ENCODE data around the gene CTDNEP1.

Gene CTDNEP1

GRCh38 chr17:7226721-7227710, 24.5 kb downstream of the CTDNEP1 start:
- no peak for DNase-seq (ENCODE audit: low spot score)

GRCh38 chr17:7225711-7226331, 25.7 kb downstream of the CTDNEP1 start:
- DNase-seq (ENCODE audit: low spot score) = no peak

- no peak for DNase-seq (ENCODE audit: low spot score)
These were observed 26.8 kb downstream of the CTDNEP1 start for GRCh38 chr17:7224661-7225111.

- no peak for DNase-seq (ENCODE audit: low spot score)
These were observed 27.4 kb downstream of the CTDNEP1 start for GRCh38 chr17:7224110-7224509.

- DNase-seq (ENCODE audit: low spot score) = no peak
These were observed 28.2 kb downstream of the CTDNEP1 start for GRCh38 chr17:7223375-7223774.

- no peak for DNase-seq (ENCODE audit: low spot score)
These were observed 28.6 kb downstream of the CTDNEP1 start for GRCh38 chr17:7222972-7223292.

GRCh38 chr17:7222093-7222971, 29.2 kb downstream of the CTDNEP1 start:
- no peak for DNase-seq (ENCODE audit: low spot score)

- no peak for DNase-seq (ENCODE audit: low spot score)
These were observed 30.0 kb downstream of the CTDNEP1 start for GRCh38 chr17:7221278-7222092.

- DNase-seq (ENCODE audit: low spot score) = no peak
These were observed 30.8 kb downstream of the CTDNEP1 start for GRCh38 chr17:7220593-7221277.

GRCh38 chr17:7219812-7220592, 31.5 kb downstream of the CTDNEP1 start, which contains the start of the genes ACADVL and DLG4:
TSS of gene ACADVL (plus strand) at chr17:7219938. CDS start at chr17:7219985, 47 bp downstream.
TSS of gene DLG4 (minus strand) at chr17:7219836.
- no peak for DNase-seq (ENCODE audit: low spot score)

- DNase-seq (ENCODE audit: low spot score) = peak; percentile 79
These were observed 32.2 kb downstream of the CTDNEP1 start for GRCh38 chr17:7219229-7219811.

GRCh38 chr17:7218758-7219157, 32.8 kb downstream of the CTDNEP1 start:
- DNase-seq (ENCODE audit: low spot score) = no peak

- no peak for DNase-seq (ENCODE audit: low spot score)
These were observed 33.4 kb downstream of the CTDNEP1 start for GRCh38 chr17:7218166-7218565.

- no peak for DNase-seq (ENCODE audit: low spot score)
These were observed 34.2 kb downstream of the CTDNEP1 start for GRCh38 chr17:7217113-7217987.

- DNase-seq (ENCODE audit: low spot score) = no peak
These were observed 35.1 kb downstream of the CTDNEP1 start for GRCh38 chr17:7216242-7217112.

GRCh38 chr17:7215652-7216180, 35.8 kb downstream of the CTDNEP1 start:
- no peak for DNase-seq (ENCODE audit: low spot score)

- DNase-seq (ENCODE audit: low spot score) = no peak
These were observed 36.3 kb downstream of the CTDNEP1 start for GRCh38 chr17:7215136-7215638.

All from pons (tissue), 1 donor.